ENCODE data around the gene SHISAL2A. TPM values are rescaled to one million over a fixed set of nuclear protein-coding genes. Genes with fewer than 3 reads are reported as not detected.
"Not testable (repeated sequence)": the region's sequence is repeated elsewhere in the genome, so short reads cannot be mapped to it uniquely, and the experiment has no call there.

The SHISAL2A gene
- total RNA-seq, 1 experiment from 2014 or later = not detected

- Histone ChIP-seq H3K9me3 (no peaks in the 10 kb centered on the region), H3K27me3 (no peaks in the 10 kb centered on the region), H3K4me3 (no peak overlapping the region), H3K36me3 (peaks cover 50% of the 10 kb centered on the region)
- no peak for DNase-seq
Measured at GRCh38 chr1:52692697-52693096, 59.7 kb downstream of the SHISAL2A start.

GRCh38 chr1:52693351-52693750 lies 60.4 kb downstream of the SHISAL2A start:
- not testable (repeated sequence) for DNase-seq, H3K4me3 ChIP-seq, H3K9me3 ChIP-seq, H3K27me3 ChIP-seq
- H3K36me3 ChIP-seq = peaks cover 44% of the 10 kb centered on the region

- no peak for DNase-seq
- H3K9me3 ChIP-seq = no peaks in the 10 kb centered on the region
- H3K4me3 ChIP-seq = no peak overlapping the region
- H3K36me3 ChIP-seq = peaks cover 39% of the 10 kb centered on the region
- no peaks in the 10 kb centered on the region for H3K27me3 ChIP-seq
Measured at GRCh38 chr1:52693843-52694242, 60.9 kb downstream of the SHISAL2A start.

- DNase-seq = no peak
Measured at GRCh38 chr1:52695627-52696026, 62.7 kb downstream of the SHISAL2A start.

GRCh38 chr1:52697795-52698674 lies 65.1 kb downstream of the SHISAL2A start, which contains the start of gene COA7:
TSS of gene COA7 (minus strand) at chr1:52698347. CDS start at chr1:52698326, 21 bp downstream.
- peaks cover 12% of the 10 kb centered on the region for H3K36me3 ChIP-seq
- no peaks in the 10 kb centered on the region for H3K27me3 ChIP-seq
- DNase-seq = peak; percentile 87
- peak within 1 kb of the TSS; percentile 78 for H3K4me3 ChIP-seq
- no peaks in the 10 kb centered on the region for H3K9me3 ChIP-seq

More at GRCh38 chr1:52695627-52696026, 62.7 kb downstream of the SHISAL2A start:
- H3K36me3 ChIP-seq = peaks cover 31% of the 10 kb centered on the region
- H3K9me3 ChIP-seq = no peaks in the 10 kb centered on the region
- no peaks in the 10 kb centered on the region for H3K27me3 ChIP-seq
- H3K4me3 ChIP-seq = no peak overlapping the region

- Histone ChIP-seq H3K27me3 (no peaks in the 10 kb centered on the region), H3K4me3 (peak overlapping the region; percentile 42), H3K9me3 (no peaks in the 10 kb centered on the region), H3K36me3 (no peaks in the 10 kb centered on the region)
- peak; percentile 74 for DNase-seq
Measured at GRCh38 chr1:52702886-52703787, 70.2 kb downstream of the SHISAL2A start.

GRCh38 chr1:52706136-52706670 lies 73.2 kb downstream of the SHISAL2A start:
- no peaks in the 10 kb centered on the region for H3K36me3 ChIP-seq
- no peak overlapping the region for H3K4me3 ChIP-seq
- H3K27me3 ChIP-seq = no peaks in the 10 kb centered on the region
- DNase-seq = no peak
- no peaks in the 10 kb centered on the region for H3K9me3 ChIP-seq

Other genes starting within 250 kb of the SHISAL2A start
- gene ORC1, start 228.7 kb upstream of the SHISAL2A start, total RNA-seq (2014; rRNA removed; shearing (Covaris generic); ENCODE audit: low replicate concordance) = 16.0 and 23.1 TPM in 2 replicates
- 10.0 and 14.1 TPM in 2 replicates for gene PRPF38A, start 228.6 kb upstream of the SHISAL2A start, total RNA-seq (2014; rRNA removed; shearing (Covaris generic); ENCODE audit: low replicate concordance)
- gene TUT4, start 80.1 kb upstream of the SHISAL2A start, total RNA-seq (2014; rRNA removed; shearing (Covaris generic); ENCODE audit: low replicate concordance) = 10.9 and 60.2 TPM in 2 replicates
- 21.2 and 22.5 TPM in 2 replicates for gene GPX7, start 30.8 kb upstream of the SHISAL2A start, total RNA-seq (2014; rRNA removed; shearing (Covaris generic); ENCODE audit: low replicate concordance)
- 16.9 and 37.1 TPM in 2 replicates for gene COA7, start 65.2 kb downstream of the SHISAL2A start, total RNA-seq (2014; rRNA removed; shearing (Covaris generic); ENCODE audit: low replicate concordance)
- gene ZYG11B, start 93.3 kb downstream of the SHISAL2A start, total RNA-seq (2014; rRNA removed; shearing (Covaris generic); ENCODE audit: low replicate concordance) = 9.9 and 15.8 TPM in 2 replicates
- 6.3 and 7.3 TPM in 2 replicates for gene ZYG11A, start 209.6 kb downstream of the SHISAL2A start, total RNA-seq (2014; rRNA removed; shearing (Covaris generic); ENCODE audit: low replicate concordance)

All from MG63 (cell line).